Gastrocnemius medialis (tissue), 4 donors: ENCODE data around the gene PTPRM.

Experiments used
- POLR2A ChIP-seq, 2 donors: fragments of 450-650 bp; IDR thresholded peaks; one replicate each; pipeline ENCODE4 v1.6.1; 2017; ENCODE audit warnings: antibody characterized with exemption in 2 of 2, mild to moderate bottlenecking in 2 of 2, moderate library complexity in 2 of 2
- TF ChIP-seq, protein P1 (sequence below), 5 experiments: fragments of 450-650 bp in 3 of 5; fragments of 200-600 bp in 2 of 5; sonication (generic) in 2 of 5; IDR thresholded peaks in 4 of 5; conservative IDR thresholded peaks in 1 of 5; 1 replicate in 4 of 5; 2 replicates in 1 of 5; pipeline ENCODE4 v1.5.1; 2016 to 2019; ENCODE audit warnings: antibody characterized with exemption in 5 of 5, mild to moderate bottlenecking in 3 of 5, moderate library complexity in 3 of 5

DNA sequence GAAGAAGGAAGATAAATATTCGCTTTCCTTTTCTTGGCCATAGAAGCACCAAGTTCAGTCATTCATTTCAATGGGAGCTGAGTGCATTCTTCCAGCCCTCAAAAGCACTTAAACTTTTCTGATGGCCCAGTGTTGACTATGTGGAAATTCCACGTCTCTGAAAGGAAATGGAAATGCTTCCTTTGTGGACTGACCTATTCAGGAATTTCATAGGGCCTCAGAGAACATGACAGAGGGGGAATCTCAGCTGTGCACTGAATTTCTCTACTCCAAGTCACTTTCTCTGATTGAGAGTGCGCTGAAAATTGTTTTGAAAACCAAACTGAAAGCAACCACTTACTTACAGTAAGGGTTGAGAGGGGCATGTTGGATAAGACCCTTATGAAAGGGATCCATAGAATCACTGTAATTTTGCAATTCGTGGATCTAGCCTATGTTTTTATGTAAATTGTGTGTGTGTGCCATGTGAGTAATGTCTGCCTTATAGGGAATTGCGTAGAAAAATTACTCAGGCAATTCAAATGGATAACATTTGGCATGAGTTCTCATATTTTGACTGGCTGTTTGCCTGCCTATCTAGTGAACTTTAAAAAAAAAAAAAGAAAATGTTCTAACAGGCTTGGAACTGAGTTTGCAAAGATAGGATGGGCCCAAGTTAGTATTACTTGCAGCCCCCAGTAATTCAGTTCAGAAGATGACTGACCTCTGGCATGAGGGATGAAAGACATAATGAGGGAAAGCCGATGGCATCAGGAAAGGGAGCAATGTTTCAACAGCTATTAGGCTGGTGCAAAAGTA lies 437.0 kb downstream of the PTPRM start:
- TF ChIP-seq, protein P1, sequence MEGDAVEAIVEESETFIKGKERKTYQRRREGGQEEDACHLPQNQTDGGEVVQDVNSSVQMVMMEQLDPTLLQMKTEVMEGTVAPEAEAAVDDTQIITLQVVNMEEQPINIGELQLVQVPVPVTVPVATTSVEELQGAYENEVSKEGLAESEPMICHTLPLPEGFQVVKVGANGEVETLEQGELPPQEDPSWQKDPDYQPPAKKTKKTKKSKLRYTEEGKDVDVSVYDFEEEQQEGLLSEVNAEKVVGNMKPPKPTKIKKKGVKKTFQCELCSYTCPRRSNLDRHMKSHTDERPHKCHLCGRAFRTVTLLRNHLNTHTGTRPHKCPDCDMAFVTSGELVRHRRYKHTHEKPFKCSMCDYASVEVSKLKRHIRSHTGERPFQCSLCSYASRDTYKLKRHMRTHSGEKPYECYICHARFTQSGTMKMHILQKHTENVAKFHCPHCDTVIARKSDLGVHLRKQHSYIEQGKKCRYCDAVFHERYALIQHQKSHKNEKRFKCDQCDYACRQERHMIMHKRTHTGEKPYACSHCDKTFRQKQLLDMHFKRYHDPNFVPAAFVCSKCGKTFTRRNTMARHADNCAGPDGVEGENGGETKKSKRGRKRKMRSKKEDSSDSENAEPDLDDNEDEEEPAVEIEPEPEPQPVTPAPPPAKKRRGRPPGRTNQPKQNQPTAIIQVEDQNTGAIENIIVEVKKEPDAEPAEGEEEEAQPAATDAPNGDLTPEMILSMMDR (IDR thresholded peaks at IDR 0.05 in 4 of 5, conservative IDR thresholded peaks at IDR 0.05 in 1 of 5): no peak
- no peak for TF ChIP-seq POLR2A (IDR thresholded peaks at IDR 0.05)
